T-helper 22 cell (primary cell): ENCODE measurements around the gene RFX8.
"Not testable (repeated sequence)": the region's sequence is repeated elsewhere in the genome, so short reads cannot be mapped to it uniquely, and the experiment has no call there.

Experiments
- DNase-seq: peaks from one replicate; pipeline ENCODE4 v3.0.0-alpha.2; 2020; ENCODE audit warnings: low read depth

RFX8 gene

DNA sequence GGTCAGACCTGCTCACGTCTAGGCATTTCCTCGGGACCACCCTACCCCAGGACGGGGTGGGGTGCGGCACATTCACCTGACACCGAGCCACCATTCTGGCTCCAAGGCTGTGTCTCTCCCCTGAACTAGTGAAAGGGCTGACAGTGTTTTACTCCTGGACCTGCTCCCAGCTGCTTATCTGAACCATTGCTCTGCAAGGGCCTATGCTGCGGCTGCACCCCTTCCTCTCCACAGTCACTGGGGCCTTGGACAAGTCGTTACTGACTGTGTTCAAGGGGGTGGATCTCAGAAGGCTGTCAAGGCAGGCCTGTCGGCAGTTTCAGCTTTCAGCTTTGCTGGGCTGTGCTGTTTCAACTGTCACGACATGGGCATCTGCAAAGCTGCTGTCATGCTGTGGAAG lies 99.3 kb downstream of the RFX8 start:
- DNase-seq, result no peak

- DNase-seq, result no peak
Observed at GRCh38 chr2:101374821-101375561, 99.9 kb downstream of the RFX8 start.

- DNase-seq, result no peak
Observed at GRCh38 chr2:101372792-101373191, 102.1 kb downstream of the RFX8 start.

GRCh38 chr2:101371636-101372035 lies 103.3 kb downstream of the RFX8 start:
- DNase-seq, result no peak

DNA sequence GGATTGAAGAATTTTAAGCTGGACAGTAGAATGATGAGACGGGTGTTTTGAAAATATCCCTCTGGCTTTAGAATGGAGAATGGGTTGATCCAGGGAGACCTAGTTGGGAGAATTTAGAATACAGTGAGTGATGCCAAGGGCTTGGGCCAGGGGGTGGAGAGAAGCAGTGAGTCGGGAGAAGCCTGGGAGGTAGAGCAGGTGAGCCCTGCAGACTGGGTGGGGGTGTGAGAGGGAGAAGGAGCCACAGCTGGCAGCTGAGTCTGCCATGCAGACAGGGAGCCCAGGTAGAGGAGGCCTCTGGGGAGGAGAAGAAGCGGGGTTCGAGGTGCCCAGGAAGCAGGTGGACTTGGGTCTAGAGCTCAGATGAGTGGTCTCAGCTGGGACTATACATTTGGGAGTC lies 105.8 kb downstream of the RFX8 start:
- DNase-seq, result no peak

DNA sequence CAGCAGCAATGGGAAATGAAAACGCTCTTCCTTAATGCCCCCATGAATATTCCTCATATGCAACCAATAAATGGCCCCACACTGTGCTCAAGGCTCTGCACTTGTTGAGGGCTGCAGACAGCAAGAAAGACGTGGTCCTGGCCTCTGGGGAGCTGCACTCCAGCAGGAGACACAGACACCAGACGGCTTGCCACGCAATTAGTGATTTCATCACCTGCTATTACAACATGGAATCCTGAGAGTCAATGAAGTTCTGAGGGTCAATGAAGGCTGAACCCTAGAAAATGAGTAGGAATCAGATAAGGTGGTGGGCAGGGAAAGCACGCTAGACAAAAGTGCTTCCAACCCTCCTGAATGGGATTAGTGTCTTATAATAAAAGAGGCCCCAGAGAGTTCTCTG lies 106.5 kb downstream of the RFX8 start:
- DNase-seq, result no peak

- no peak for DNase-seq
Observed at GRCh38 chr2:101367508-101367907, 107.4 kb downstream of the RFX8 start.

GRCh38 chr2:101364878-101365277 lies 110.0 kb downstream of the RFX8 start:
- DNase-seq, result no peak

DNA sequence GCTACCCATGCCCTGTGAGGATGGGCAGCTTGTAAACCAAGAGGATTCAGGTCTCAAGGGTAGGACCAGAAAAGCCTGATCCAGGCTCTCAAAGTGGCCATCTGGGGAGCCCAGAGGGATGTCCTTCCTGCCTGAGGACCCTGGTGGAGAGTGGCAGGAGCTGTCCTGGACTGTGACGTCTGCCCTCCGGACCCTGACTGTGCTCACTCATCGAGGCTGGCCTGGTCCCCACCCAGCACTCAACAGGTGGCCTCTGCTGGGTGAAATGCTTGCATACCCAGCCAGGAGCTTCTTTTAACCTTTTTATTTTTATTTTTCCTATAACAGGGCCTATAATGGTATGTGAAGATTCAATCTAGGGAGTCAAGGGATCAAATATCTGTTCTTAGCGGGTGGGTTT lies 112.1 kb downstream of the RFX8 start:
- DNase-seq, result no peak

GRCh38 chr2:101362316-101362715 lies 112.6 kb downstream of the RFX8 start:
- no peak for DNase-seq

DNA sequence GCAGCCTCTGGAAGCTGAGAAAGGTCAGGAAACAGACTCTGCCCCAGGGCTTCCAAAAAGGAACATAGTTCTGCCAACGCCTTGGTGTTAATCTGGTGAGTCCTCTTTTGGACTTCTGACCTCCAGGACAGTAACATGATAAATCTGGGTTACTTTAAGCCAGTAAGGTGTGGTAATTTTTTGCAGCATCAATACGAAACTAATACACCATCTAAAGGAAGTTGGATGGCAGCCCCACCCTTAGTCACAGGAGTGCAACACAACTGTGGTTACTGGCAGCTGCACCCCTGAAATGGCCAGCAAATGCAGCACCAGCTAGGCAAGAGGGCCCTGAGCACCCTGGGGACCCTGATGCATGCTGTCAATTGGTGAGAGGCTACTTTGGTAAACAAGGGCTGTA lies 113.4 kb downstream of the RFX8 start:
- DNase-seq, result no peak

- no peak for DNase-seq
Observed at GRCh38 chr2:101361121-101361520, 113.8 kb downstream of the RFX8 start.

DNA sequence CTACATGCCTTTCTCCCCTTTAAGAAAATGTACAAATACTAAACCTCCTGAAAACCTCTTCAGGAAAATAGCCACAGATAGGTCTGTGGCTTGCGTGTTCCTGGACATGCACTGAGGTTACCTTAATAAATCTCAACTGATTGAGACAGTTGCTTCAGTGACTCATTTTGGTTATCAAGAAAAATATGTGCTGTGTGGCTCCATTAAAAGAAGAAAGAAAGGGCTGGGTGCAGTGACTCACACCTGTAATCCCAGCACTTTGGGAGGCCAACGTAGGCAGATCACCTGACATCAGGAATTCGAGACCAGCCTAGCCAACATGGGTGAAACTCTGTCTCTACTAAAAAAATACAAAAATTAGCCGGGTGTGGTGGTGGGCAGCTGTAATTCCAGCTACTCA lies 114.7 kb downstream of the RFX8 start:
- no peak for DNase-seq

DNA sequence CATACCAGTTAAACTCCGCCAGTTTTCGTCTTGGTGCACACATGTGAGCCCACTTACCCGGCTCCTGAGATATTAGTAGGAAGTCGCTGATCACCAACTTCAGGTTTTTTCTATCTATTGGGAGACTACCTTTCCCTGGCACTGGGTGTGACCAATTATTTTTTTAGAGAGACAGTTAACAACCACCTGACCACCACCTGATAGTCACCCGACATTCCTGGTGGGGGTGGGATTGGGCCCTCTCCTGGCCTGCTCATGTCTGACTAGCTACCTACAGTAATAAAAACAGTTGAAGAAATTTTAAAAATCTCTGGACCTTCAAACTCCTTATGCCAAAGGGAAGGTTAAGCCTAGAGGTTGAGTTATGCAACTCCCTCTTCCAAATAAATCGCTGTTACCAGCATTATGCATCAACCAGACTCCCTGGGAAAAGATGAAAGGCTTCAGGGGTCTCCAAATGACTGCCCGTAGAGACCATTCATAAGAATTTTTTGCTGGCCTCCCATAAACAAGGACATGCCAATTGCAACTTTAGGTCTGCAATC lies 115.4 kb downstream of the RFX8 start:
- no peak for DNase-seq

DNA sequence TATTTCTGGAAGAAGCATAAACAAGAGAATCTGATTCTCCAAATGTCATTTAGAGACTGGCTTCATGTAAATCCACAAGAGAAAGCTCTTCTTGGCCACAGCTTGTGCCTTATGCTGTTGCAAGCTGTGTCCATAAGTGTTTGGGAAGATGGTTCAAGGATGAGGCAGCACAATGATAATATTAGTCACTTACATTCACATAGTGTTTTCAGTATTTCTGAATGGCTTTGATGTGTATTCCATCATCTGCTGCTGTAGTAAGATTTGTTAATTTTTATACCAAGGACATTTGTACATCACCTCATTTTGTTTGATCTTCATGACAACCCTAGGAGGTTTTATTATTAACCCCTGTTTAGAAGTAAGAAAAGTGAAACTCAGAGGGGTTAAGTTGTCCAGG lies 117.5 kb downstream of the RFX8 start:
- DNase-seq, result no peak

- no peak for DNase-seq
Observed at GRCh38 chr2:101356521-101356920, 118.4 kb downstream of the RFX8 start.

DNA sequence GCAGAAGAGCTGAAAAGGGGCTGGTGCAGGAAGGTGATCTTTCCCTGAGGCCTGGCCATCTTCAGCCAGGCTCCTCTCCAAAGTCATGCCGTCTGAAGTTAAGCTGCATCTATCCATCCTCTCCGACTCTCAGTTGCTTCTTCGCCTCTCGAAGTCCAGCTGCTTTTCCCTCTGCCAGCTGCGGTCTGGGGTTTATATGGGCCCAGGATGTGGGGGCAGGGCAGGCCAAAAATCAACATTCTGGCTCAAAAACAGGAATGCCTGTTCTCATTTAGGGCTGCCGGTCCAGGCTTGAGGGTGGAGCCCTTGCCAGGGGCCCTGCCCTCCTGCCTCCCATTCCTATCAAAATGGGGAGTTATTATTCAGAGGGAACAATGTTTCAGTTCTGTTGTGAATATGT lies 118.9 kb downstream of the RFX8 start:
- DNase-seq, result no peak

DNA sequence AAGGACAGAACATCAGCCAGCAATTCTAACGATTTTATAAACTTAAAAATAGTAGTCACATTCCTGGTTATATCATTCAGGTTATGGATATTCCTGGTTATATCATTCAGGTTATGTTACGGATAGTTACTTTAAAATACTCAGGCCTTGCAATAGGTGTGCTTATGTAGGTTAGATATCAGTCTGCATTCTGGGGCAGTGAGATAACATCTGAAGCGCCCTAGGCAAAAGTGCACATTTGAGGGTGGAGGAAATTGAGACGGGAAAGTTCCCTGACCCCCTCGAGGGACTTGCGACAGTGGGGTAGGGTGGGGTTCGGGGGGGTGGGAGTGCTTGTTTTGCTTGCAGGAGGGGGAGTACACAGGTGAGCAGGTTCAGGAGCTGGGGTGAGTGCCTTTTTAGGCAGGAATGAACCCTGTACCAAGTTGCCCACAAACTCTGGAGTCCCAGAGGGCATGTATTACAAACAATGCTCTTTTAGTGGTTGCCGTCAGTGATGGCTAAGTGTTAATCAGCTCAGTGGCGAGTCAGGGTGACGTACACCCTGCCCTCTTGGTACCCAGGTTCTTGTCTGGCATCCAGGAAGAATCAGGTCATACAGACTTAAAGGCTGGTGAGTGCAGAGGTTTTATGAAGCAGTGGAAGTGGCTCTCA lies 119.4 kb downstream of the RFX8 start:
- no peak for DNase-seq

GRCh38 chr2:101354420-101355311 lies 120.2 kb downstream of the RFX8 start:
- DNase-seq, result no peak

- DNase-seq, result not testable (repeated sequence)
Observed at GRCh38 chr2:101352631-101353030, 122.3 kb downstream of the RFX8 start.

DNA sequence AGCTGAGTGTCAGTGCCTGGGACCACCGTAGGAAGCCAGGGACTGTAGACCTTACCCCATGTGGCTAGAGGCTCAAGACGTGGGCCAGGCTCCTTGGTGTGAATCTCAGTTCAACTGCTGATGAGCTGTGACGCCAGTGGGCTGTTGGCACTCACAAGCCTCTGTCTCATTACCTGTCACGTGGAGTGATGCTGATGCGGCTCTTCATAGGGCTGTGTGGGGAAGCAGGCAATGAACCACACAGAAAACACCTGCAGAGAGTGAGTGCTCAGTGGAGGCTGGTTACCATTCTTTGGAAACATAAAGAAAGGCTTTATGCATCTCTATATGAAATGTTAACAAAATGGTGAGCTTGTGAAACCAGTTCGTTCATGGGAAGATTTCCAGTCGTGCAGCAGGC lies 123.7 kb downstream of the RFX8 start:
- DNase-seq, result no peak

DNA sequence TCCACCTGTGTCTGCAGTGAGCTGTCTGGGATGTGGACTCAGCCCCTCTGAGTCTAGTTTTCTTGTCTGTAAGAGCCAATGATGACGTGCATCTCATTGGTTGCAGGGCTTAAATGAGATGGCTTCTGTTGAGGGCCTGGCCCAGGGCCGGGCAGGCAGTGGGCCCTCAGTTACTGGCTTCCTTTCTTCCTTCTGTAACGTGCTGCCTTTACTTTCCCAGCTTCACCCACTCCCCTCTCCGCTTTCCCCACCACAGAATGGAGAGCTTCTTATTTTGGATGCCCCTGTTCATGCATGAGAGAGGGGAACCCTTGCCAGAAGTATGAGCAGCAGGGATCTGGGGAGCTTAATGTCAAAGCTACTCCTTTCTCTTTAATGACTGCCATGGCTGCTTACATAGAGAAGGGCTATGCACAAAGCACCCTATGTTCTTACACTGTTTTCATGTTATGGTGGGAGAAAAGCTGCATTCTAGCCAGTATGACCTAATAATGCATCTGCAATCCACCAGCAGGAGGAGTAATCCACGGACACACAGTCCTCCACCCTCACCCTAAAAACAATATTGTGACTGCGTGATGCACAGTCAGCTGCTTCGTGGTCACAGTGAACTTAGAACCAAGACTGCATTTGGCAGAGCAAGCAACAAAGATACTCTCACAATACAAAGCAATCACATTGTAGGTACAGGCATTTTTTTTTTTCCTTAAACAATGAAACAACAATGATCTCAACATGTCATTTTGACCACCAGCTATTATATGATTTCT lies 124.8 kb downstream of the RFX8 start:
- no peak for DNase-seq
